ENCODE data around the gene PARD6B. TPM values are rescaled to one million over a fixed set of nuclear protein-coding genes. Genes with fewer than 3 reads are reported as not detected.

PARD6B gene
- total and polyA plus RNA-seq, 8 donors: 3.2 to 69.5 (median 10.6) TPM

- H3K36me3 ChIP-seq: no peaks in the 10 kb centered on the region
- H3K4me3 ChIP-seq: no peak overlapping the region
- intact Hi-C loops (cut with DNase I; ENCODE audit: low total_unique reads): no loop called here
These were observed 52.0 kb downstream of the PARD6B start for GRCh38 chr20:50783390-50783789.

GRCh38 chr20:50783903-50784302 lies 52.5 kb downstream of the PARD6B start:
- intact Hi-C loops (cut with DNase I; ENCODE audit: low total_unique reads): no loop called here
- H3K27me3 ChIP-seq: peaks cover 0 to 3% (median 0%) of the 10 kb centered on the region in 3 donors
- H3K9me3 ChIP-seq: no peaks in the 10 kb centered on the region
- H3K4me1 ChIP-seq: peaks cover 0 to 9% (median 0%) of the 10 kb centered on the region in 4 donors
- H3K4me3 ChIP-seq: no peak overlapping the region
- H3K36me3 ChIP-seq: no peaks in the 10 kb centered on the region
- no peak for DNase-seq
- TF ChIP-seq CTCF (IDR thresholded peaks at IDR 0.05) (no peak), POLR2A (IDR thresholded peaks at IDR 0.05) (no peak), POLR2AphosphoS5 (IDR thresholded peaks at IDR 0.05) (no peak), EP300 (IDR thresholded peaks at IDR 0.05) (no peak)
- H3K27ac ChIP-seq: no peak overlapping the region
- 74 to 97% (median 87%) methylated on average over 5 to 6 of the region's 6 CpGs for WGBS, 5 donors

More at GRCh38 chr20:50783390-50783789, 52.0 kb downstream of the PARD6B start:
- no peaks in the 10 kb centered on the region for H3K9me3 ChIP-seq
- H3K27me3 ChIP-seq: peaks cover 0 to 8% (median 0%) of the 10 kb centered on the region in 3 donors
- 91 to 98% (median 94%) methylated on average over 2 of the region's 2 CpGs for WGBS, 5 donors
- TF ChIP-seq POLR2AphosphoS5 (IDR thresholded peaks at IDR 0.05) (no peak), EP300 (IDR thresholded peaks at IDR 0.05) (no peak), CTCF (IDR thresholded peaks at IDR 0.05) (no peak), POLR2A (IDR thresholded peaks at IDR 0.05) (no peak)
- H3K27ac ChIP-seq: no peak overlapping the region
- H3K4me1 ChIP-seq: peaks cover 0 to 4% (median 0%) of the 10 kb centered on the region in 4 donors
- DNase-seq: no peak

GRCh38 chr20:50784464-50784863 lies 53.1 kb downstream of the PARD6B start:
- no peak overlapping the region for H3K4me3 ChIP-seq
- no peak overlapping the region for H3K27ac ChIP-seq
- H3K9me3 ChIP-seq: no peaks in the 10 kb centered on the region
- no peaks in the 10 kb centered on the region for H3K36me3 ChIP-seq
- H3K4me1 ChIP-seq: peaks cover 0 to 10% (median 0%) of the 10 kb centered on the region in 4 donors
- DNase-seq: no peak
- TF ChIP-seq EP300 (IDR thresholded peaks at IDR 0.05) (no peak), CTCF (IDR thresholded peaks at IDR 0.05) (no peak), POLR2AphosphoS5 (IDR thresholded peaks at IDR 0.05) (no peak), POLR2A (IDR thresholded peaks at IDR 0.05) (no peak)
- intact Hi-C loops (cut with DNase I; ENCODE audit: low total_unique reads): no loop called here
- WGBS, 5 donors: 84 to 93% (median 90%) methylated on average over 4 of the region's 4 CpGs
- no peaks in the 10 kb centered on the region for H3K27me3 ChIP-seq

- TF ChIP-seq POLR2A (IDR thresholded peaks at IDR 0.05) (no peak), EP300 (IDR thresholded peaks at IDR 0.05) (no peak), POLR2AphosphoS5 (IDR thresholded peaks at IDR 0.05) (no peak), CTCF (IDR thresholded peaks at IDR 0.05) (no peak)
- intact Hi-C loops (cut with DNase I; ENCODE audit: low total_unique reads): no loop called here
- WGBS, 5 donors: 87 to 96% (median 93%) methylated on average over 9 of the region's 9 CpGs
- Histone ChIP-seq H3K4me1 (peaks cover 10 to 30% (median 15%) of the 10 kb centered on the region in 4 donors), H3K4me3 (no peak overlapping the region), H3K36me3 (no peaks in the 10 kb centered on the region), H3K27ac (no peak overlapping the region), H3K9me3 (no peaks in the 10 kb centered on the region), H3K27me3 (no peaks in the 10 kb centered on the region)
- no peak for DNase-seq
These were observed 55.3 kb downstream of the PARD6B start for GRCh38 chr20:50786703-50787102.
